Activated CD4-positive, alpha-beta T cell treated with anti-CD3 and anti-CD28 coated beads for 48 hours (primary cell): ENCODE data around the gene CNTNAP4.

ENCODE experiments used
- DNase-seq: peaks from one replicate; pipeline ENCODE4 v3.0.0-alpha.2; 2020

The CNTNAP4 gene

DNA sequence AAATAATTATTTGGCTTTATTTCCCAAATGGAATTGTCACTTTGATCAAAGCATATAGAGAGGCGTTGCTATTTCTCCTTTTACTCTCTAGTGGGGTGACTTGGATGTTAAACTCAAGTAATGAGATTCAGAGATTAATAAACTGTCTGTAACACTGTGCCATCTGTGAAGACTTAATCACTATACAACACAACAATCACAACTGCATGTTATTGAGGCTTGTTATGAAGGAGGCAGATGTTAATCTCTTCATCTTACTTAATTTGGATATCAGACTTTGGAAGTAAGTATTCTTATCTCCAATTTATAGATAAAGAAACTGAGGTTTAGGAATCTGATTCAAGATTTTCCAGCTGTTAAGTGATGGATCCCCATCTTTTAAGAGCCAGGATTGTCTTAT is 132.5 kb downstream of the CNTNAP4 start:
- no peak for DNase-seq

DNA sequence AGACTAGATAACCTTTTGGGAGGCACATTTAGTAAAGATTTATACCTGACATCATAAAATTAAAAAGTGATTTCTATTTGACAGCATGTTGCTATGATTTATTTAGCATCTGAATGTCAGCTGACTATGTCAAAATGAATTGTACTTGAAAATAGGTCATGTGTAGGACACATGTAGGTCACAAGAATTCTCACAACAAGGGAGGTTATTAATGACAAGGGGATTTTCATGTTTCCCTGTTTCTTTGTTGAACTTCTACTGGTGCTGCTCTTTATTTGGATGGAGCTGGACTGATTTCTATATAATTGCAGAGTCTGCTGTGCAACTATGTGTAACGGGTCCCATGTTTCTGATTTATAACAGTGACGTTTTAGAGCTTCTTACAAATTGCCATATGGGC is 144.4 kb downstream of the CNTNAP4 start:
- DNase-seq: no peak

DNA sequence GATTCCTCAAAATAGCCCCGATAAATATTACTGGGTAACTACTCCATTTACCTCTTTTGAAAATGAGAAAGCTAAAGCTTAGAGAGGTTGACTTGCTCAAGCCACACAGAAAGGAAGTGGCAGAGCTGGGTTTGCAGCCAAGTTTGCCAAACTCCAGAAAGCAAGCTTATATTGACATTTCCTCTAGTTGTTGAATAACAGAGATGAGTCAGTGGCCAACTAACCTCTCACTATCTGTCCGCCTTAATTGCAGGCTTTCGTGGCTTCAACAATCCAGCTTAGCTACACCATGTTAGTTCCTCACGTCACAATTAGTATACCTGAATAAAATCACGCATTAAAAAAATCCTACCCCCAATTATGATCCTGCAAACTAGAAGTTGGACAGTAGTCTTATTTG is 151.7 kb downstream of the CNTNAP4 start:
- no peak for DNase-seq

DNA sequence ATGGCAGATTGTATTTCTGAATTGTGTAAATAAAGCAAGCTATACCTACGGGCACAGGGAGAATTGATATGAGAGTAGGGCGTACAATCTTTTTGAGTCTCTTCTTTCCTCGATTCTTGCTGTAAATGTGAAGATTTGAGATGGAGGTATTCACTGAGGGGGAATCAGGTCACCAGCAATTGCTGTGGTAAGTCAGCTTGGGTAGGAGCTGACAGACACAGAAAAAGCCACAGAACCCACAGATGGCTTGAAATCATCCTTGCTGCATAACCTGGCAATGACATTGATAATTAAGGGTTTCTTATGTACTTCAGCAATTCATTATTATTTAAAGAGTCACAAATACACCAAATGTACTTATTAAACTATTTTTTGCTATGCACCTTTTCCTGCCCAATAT is 164.2 kb downstream of the CNTNAP4 start:
- no peak for DNase-seq

DNA sequence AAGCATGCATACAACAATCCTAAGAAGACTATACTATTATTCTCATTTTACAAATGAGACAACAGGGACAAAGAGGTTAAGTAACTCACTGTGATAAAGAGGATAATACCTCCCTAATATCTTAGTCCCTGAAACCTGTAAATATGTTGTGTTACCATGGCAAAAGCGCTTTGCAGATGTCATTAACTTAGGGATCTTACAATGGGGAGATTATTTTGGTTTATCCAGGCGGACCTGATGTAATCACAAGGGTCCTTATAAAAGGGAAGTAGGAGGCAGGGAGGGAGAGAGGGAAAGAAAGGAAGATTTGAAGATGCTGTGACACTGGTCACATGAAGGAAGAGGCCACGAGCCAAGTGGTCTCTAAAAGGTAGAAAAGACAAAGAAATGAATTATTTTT is 164.7 kb downstream of the CNTNAP4 start:
- no peak for DNase-seq

DNA sequence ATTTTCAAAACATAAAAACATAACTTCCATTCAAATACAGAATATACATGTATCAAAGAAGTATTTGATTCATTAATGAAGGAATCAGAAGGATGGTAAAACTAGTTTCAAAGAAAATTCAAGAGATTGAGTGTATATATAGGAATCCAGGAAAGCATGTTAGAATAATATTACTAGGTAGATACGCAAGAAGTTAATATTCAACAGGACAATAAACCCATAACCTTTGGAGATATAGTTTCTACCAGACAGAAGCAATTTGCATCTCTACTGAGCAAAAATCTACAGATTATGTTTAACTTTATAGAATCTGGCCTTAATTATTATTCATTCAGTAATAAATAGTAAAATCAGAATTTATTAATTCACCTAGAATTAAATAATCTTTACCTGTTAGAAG is 166.8 kb downstream of the CNTNAP4 start:
- DNase-seq: no peak

DNA sequence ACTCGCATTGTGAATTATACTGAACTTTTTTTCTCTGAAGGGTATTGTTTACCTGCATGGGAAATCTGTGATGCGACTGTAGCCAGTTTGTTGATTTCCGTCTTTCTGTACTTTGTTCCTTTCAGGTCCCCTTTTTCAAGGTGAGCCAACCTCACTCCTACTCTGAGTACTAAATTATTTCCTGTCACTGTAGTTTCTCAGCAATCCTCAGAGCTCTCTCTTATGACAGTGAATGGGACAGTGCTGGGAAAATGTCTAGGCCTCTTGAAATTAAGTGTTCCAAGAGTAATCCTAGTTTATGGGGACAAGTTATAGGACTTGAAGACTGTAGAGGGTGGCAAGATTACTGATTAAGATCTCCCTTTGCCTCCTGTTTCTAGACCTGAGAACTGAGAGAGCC is 167.6 kb downstream of the CNTNAP4 start:
- no peak for DNase-seq

DNA sequence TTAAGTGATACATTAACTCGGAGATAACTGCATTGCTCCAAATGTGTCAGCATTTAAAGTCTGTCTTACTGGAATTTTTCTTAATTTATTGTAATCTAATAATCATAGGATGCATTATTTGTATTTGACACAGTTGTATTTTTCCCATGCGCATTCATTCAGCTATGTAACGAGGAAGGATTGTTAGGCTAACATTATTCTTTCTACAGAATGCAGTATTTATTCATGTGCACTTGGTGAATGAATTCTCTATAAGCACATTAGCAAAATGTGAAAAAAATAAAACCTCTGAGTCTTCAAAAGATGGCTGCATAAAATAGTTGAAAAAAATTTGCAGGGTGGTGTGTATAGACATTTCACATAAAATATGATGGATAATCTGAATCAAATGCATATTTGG is 168.6 kb downstream of the CNTNAP4 start:
- DNase-seq: no peak

DNA sequence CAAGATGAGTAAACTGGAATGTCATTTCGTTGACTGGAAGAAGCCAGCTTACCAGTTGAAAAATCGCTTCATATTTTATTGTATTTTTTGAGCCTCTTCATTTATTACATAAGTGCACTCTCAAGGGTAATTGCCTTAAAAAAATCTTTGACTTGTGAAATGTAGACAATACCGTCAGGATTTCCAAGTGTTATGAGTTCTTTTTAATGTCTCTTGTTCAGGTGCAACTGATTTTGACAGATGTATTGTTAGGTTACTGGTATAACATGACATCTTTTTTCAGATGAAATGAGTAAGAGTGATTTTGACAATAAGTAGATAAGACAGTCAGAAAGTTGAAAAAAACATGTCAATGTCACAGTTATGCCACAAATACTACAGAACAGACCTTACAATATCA is 169.1 kb downstream of the CNTNAP4 start:
- DNase-seq: no peak

DNA sequence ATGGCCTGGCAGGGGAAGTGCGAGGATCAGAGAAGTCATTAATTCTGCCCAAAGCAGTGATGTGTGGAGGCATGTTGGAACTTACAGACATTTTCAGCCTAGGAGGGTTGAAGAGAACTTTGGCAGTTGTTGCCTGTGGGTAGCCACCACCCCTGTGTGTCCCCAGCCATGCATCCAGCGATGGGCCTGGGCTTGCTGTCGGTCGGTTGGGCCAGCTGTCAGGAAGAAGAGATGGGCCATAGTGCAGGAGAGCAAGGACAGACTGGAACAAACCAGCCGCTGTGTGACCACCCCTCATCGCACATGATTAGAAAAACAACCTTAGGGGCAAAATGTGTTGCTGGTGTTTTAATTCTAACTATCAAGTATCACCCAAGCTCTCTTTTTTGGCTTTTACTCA is 173.7 kb downstream of the CNTNAP4 start:
- DNase-seq: no peak

DNA sequence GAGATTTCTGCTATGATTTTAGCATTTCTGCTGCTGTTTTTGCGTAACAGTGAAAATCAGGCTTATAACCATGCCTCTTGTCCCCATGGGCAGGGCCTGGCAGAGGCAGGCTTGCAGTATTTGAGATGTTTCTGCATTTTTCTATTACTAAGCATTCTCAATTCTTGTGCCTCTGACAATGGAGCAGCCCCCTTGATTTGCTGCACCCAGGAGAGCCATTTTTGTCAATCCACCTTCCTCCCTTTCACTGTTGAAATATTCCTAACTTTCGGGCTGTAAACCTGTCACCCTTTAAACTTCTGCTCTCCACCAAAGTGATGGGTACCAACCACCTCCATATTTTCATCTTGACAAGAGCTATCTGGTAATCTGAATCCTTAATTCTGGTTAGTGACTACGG is 178.1 kb downstream of the CNTNAP4 start:
- no peak for DNase-seq

DNA sequence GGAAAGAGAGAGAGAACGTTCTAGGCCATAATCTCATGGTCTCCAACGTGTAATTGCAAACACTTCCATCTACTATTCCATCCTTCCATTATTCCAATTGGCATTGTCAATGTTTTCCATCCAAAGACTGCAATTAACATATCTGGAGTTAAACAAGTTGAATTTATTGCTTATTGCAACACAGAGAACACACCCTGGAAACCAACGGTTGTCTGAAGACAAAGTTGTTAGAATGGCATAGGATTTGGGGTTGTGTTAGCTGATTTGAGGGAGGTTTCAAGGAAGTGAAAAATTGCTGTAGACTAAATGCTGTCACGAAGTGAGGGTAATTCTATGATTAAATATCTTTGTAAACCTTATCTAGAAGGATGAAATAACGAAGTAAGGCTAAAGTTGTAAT is 178.8 kb downstream of the CNTNAP4 start:
- no peak for DNase-seq

DNA sequence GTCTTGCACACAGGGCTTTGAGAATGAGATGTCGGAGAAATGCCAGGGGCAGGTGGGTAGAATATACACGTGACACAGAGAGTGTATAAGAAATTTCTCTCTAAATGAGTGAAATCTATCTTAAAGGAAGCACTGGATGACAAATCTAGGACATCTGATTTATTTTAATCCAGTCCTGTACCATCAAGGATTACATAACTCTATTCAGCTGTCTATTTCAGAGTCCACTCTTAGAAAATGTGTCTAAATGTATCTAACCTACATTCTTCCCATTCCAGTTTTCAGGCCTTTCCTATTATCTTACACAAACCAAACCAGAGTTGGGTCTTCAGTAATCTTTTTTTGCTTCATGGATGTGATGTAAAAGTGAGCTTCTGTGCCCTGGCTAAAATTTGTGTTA is 181.9 kb downstream of the CNTNAP4 start:
- DNase-seq: no peak

DNA sequence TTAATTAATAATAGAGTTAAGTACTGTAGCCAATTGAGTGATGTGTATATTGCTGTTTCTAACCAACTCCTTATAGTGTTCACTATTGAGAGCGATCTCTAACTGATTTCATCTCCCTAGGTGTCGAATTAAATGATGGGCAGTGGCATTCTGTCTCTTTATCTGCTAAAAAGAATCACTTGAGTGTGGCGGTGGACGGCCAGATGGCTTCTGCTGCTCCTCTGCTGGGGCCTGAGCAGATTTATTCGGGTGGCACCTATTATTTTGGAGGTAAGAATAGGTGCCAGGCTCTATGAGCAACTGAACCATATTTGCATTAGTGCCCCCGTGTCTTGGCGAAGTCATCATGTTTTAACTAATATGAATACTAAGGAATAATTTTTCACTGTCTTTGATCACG is 184.6 kb downstream of the CNTNAP4 start:
- no peak for DNase-seq

DNA sequence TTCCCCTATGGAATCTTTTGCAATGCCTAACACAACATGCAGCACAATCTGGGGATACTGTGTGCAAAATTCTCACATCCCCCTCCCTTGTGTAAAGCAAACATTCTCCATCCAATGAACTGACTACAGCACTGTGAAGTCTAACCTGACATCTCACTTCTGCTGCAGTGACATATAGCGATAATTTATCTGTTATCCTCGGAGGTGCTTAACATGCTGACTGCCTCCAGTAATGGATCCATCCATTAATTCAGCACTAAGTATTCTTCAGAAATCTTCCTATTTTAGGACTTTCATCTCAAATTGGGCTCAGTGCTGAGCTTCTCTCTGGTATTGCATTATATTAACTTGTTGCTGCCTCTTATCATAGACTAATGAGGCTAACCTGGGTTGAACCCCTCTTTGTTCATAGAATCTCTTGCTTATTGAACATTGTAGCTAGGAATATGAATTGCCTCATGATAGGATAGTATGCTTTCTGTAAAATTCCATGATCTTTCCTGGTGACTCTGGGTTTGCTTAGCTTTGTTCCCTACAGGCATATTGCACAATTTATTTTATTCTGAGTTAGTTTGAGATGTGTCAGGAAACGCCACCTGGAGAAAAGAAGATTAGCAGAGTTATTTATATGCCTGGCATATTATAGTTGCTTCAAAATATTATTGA is 187.9 kb downstream of the CNTNAP4 start:
- no peak for DNase-seq

DNA sequence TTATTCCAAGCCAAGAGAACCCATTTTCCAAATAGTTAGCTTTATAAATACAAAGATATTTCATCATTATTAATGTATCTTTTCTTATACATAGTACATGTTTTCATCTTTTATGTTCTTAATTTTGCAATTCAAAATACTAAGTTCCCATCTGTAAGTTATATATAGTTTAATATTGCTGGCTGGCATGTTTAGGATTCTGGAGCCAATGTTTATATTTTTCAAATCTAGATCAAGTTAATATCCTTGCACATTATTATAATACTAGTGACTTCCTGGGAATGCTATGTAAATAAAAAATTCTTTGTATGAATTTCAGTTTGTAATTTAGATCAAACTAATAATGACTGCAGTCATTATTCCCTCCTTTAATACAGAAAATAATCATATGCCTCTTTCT is 189.7 kb downstream of the CNTNAP4 start:
- DNase-seq: no peak

DNA sequence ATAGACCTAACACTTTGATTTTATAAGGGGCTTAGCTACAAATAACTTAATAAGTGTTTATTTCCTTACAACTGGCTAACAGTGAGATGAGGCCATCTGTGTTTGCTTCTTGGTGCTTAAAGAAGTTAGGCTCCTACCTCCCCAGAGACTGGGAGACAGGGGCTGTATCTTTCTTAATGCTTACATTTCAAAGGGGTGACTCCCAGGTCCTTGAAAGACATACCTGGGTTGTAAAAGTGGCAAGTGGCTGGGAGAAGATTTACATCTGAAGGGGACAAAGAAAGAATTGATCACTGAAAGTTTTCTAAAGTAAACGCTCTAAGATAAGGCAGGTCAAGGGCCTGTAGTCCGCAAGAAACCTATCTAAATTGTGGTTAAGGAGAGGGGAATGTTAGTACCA is 196.8 kb downstream of the CNTNAP4 start:
- DNase-seq: no peak

DNA sequence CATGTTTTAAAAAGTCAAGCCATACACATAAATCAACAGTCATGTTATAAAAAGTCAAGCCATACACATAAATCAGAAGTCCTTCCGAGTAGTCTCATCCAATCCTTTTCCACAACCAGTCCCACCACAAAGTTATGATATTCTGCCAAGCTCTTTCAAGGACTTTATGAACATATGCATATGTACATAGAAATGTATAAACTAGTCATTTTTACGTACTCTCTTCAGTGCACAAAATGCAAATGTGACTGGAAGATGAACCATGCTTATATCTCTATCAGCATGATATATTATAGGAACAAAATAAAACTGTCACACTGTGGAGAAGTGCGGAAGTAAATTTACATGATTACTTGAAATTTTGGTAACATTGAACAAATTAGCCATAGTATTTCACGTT is 200.9 kb downstream of the CNTNAP4 start:
- no peak for DNase-seq

DNA sequence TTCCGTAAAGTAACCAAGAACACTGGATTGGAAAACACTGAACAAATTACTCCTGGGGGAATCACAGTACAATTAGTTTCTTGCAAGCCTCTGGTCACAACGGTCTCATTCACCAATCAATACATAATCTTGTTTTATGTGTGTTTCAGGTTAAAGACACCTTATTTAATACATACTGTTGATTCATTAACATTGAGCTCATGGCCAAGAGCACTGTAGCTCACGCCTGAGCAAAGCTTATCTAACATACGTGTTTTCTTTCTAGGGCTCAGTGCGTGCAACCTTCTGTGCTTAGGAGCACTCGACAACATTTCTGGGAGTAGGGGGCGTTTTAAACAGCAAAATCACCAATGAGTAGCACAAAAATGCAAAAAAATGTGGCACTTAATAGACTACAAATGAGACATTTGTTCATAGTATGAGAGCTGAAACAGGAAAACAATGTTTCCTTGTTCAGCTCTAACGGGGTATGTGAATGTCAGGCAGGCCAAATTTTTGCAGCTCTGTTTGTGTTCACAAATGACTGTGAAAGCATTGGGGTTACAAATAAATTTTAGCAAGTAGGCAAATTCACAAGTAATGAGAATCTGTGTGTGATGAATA is 206.2 kb downstream of the CNTNAP4 start:
- no peak for DNase-seq

DNA sequence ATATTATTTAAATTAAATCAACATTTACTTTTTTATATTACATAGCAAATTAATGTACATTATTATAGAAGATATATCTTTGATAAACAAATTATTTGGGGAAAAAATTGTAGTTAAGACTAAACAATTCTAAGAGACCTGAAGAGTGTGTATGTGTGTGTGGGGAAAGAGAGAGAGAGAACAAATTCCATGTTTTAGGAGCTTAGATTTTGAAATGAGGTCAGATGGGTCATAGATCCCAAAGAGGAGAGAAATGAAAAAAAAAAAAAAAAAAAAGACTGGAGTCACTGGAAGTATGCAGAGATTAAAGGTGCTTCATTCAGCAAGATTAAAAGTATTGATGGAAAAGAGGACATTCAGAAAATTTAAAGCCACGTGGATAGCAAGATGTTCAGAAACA is 206.8 kb downstream of the CNTNAP4 start:
- no peak for DNase-seq

DNA sequence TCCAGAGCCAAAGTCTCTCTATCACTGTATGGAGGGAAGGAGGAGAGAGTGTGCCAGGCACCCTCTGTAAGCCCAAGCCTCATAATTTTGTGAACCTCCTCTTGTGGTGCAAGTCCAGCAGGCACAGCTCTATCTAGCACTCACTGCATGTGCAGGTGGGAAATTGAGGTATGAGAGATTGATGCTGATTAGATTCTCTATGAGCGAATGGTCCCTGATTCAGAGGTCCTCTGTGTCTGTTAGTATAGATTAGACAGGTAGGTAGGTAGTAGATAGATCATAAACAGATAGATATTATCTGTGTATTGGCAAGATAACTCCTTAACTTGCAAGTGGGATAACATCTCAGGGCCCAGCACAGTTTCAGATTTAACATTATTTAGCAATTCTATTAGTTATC is 209.5 kb downstream of the CNTNAP4 start:
- no peak for DNase-seq

DNA sequence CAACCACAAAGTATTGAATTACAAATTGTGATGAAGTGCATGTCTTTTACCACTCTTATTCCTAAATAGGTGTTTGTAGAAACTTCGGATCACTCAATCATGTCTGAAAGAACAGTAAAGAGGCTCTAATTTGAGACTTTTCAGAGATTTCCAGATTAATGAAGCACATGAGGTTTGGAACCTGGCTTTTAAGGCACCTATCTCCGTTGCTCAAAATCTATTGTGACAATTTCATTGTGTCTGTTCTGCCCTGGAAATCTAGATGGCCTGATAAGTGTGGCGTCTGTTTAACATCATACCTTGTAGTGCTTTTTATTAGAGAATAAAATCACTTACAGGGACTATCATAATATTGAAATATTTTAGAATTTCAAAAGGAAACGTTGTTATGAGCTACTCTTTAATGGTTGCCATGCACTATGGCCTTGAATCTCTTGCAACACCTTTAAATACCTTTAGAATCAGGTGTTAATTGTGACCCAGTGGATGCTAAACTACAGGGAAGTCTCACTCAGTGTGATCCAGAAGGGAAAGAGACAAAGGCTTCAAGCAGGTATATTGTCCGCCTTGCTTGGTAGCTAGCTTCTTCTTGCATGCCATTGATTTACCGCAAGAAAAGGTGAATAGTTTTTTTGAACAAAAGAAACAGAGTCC is 210.3 kb downstream of the CNTNAP4 start:
- no peak for DNase-seq

DNA sequence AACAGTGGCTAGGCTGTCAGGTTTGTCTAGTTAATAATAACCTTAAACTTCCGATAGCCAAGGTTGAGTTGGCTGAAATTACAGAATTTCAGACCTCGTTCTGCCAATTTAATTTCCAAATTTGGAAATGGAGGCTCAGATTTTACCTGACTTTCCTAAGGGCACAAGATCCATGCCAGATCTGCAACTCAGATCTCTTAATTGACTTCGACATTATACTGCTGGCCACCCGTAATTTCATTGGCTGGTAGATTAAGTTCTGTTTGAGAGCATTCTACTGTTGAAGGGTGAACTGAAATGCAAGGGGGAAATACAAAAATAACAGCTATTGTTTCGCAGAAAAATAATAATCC is 210.8 kb downstream of the CNTNAP4 start:
- no peak for DNase-seq

DNA sequence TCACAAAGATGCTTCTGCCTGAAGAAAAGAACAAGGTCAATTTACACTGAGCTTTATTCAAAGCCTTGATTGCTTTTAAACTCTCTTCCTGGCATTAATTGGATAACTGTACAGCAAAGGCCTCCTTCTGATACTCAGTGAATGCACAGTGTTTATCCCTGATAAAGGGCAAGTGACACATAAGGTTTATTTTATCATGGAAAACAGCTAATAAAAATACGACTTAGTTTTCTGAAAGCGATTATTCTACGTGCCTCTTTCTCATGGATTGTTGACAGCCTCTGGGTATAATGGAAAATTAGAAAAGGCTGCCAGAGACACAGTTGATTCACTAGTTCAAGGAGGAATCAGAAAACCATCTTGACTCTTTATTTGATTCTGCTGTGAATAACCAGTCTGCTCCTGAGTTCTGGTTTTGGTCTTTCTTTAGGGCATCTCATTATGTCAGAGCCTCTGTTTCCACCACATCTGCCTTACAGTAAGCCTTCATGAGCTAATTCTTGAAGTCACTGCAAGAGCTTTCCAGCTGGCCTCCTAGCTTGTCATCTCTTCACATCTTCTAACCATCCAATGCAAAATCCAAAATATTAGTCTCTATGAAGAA is 212.9 kb downstream of the CNTNAP4 start:
- DNase-seq: no peak

DNA sequence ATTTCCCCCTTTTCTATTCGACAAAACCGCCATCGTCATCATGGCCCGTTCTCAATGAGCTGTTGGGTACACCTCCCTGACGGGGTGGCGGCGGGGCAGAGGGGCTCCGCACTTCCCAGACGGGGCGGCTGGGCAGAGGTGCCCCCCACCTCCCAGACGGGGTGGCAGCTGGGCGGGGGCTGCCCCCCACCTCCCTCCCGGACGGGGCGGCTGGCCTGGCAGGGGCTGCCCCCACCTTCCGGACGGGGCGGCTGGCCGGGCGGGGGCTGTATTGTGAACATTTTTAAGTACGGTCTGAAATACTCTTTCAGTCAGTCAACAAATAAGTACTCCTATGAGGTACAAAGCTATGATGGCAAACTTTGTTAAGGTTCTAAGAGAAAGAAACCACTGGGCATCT is 222.8 kb downstream of the CNTNAP4 start:
- DNase-seq: no peak
